HG03460 (cell line): Measurements from ENCODE around the gene MALRD1.
"Not testable (repeated sequence)": the region's sequence is repeated elsewhere in the genome, so short reads cannot be mapped to it uniquely, and the experiment has no call there.

ENCODE experiments used
- ATAC-seq: cut with Tn5 transposase; IDR thresholded peaks from one replicate; pipeline ENCODE4 v1.9.1; 2021; ENCODE audit not compliant: unreplicated experiment

MALRD1 gene

DNA sequence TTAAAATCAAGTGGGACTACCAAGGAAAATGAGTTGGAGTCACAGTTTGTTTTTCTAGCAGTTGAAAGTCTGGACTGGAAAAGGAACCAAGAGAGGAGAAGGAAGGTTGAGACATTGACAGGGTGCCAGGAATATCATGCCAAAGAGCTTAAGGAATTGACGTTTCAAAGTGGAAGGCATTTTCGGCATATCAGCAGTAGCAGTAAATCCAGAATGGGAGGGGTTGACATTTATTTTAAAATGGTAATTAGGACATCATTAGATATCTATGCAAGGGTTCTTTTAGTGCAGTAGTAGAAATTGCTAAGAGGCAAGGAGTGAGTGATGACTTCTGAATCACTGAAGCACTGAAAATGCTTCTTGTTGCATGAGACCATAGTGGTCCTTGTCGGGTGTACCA is 431.8 kb downstream of the MALRD1 start:
- ATAC-seq, result no peak

DNA sequence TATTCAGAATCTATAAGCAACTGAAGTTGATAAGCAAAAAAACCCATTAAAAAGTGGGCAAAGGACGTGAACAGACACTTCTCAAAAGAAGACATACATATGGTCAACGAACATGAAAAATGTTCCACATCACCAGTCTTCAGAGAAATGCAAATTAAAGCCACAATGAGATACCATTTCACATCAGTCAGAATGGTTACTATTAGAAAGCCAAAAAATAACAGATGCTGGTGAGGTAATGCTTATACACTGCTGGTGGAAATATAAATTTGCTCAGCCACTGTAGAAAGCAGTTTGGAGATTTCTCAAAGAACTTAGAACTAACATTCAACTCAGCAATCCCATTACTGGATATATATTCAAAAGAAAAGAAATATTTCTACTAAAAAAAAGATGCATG is 434.8 kb downstream of the MALRD1 start:
- ATAC-seq, result no peak

DNA sequence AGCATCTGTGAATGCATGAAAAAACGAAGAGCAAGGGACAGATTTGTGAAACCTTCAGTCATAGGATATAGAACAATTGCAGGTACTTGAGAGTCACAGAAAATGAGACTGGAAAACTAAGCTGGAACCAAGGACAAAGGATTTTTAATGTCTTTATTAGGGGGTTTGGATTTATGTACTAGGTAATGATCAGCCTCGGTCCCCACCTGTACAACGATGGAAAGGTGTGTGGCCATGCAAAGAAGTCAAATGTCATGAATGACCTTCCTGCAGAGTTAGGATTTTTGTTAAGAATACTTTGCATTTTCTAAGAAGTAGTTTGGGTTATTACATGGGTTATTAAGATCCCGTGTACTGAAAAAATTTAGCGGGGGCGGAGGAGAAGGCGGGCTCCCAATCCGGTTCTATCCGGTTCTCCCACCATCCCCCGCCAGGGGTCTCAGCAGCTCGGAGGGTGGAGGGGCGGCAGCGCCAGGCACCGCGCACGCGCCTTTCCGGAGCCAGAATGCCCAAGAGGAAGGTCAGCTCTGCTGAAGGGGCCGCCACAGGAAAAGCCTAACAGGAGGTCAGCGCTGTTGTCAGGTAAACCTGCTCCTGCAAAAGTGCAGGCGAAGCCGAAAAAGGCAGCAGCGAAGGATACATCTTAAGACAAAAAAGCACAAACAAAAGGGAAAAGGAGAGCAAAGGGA is 440.1 kb downstream of the MALRD1 start:
- no peak for ATAC-seq

DNA sequence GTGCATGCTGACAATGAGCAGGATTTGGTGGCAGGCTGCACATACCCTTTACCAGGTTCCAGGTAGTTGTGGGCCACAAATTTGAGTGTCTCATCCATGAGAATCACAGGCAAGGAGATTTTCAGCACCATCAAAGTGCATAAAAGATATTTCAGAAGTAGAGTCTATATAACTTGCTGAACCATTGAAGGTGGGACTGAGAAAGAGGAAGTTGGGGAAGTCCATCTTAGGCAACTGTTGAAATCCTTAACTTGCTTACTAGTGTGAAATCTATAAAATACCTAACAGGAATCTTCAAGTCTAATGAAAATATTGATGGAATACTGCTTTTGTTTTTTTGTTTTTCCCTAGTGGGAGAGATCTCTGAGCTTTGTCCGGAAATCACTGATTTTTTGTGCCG is 442.6 kb downstream of the MALRD1 start:
- no peak for ATAC-seq

DNA sequence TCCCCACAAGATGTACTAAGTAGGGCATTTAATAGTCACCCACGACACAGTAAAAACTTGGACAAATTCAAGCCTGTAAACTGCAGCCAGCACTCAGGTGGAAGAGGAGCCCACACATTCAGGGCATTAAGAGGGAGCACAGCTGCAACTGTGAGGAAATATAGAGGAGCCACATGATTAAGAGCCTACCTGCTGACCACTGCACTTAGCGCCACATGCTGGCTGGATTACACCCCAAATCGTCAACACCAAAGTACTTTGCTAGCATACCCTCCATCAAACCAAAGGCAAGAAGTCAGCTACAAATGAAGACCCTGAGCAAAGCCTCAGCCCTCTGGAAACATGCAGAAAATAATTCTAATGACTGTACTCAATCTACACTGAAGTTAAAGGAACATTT is 445.3 kb downstream of the MALRD1 start:
- no peak for ATAC-seq

DNA sequence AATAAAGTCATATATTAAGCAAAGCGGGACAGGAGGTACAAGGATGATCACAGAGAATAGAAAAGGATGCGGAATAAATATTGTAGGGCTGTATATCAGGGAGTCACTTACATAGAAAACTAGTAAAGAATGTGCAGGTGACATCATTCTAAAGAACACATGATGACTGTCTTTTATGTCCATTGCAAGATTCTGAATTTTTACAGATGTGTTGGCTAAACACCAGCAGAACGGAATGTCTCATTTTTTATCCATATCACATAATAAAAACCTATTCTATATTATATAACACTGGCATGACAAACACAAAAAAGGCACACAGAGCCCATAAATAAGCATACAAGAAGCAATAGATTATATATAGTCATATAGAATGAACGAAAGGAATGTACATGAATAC is 448.4 kb downstream of the MALRD1 start:
- ATAC-seq, result no peak

DNA sequence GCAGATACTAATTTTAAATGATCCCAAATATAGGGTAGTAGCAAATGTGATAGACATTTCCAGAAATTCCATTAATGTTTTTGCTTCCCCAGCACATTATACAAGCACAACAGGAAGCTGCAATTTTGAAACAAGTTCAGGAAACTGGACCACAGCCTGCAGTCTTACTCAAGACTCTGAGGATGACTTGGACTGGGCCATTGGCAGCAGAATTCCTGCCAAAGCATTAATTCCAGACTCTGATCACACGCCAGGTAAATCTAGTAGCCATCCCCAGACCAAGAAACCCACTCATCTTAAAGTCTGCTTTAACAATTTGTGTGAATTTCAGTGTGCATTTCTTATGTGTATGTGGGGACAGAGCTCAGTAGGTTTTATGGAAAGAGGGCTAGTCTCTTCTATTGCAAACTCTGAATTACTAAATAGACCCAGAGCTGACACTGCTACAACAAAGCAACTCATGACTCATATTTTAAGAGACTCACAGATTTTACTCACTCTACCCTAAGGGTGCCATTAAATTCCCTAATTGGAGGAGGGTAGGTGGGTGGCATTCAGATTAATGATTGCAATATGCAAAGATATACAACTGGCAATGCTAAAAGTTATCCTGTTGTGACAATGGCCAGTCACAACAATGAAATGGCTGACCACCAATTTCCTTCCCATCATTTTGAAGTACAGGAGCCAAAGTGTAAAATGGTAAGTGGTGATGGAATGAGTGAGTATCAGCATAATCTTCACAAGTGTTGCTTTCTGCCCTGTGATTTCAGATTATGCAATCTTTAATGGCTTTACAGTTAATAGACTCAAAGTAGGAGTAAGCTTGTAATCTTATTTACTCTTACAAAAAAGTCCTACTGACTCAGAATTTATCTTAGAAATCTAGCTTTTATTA is 450.0 kb downstream of the MALRD1 start:
- no peak for ATAC-seq

DNA sequence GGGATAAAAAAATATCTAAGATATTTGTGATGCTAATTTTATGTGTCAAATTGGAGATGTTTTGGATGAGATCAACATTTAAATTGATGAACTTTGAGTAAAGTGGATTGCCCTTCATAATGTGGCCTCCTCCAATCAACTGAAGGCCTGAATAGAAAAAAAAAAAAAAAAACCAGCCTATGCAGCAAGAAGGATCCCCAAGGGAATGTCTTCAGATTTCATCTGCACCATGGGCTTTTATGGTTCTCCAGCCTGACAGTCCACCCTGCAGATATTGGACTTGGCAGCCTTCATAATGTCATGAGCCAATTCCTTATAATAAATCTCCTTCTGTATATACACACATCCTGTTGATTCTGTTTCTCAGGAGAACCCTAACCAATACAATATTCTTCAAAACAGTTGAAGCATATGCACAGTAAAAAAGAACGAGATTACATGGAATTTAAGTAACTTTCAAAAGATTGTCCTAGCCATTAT is 450.7 kb downstream of the MALRD1 start:
- ATAC-seq, result no peak

DNA sequence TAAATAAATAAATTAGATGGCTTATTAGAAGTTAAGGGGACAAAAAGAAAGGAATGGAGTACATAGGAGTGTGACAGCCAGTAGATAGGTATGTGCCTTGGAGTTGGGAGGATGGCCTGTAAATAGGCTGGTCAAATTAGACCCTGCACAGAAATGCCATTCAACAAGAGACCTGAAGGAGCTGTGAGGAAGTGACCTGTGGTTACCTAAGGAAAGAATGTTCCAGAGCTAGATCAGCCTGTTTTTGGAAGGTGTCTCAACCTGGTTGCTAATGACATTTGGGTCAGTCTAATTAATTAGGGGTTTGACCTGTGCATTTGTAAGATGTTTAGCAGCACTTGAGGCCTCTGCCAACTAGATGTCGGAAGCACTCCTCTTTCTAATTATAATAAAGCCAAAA is 452.4 kb downstream of the MALRD1 start:
- no peak for ATAC-seq

DNA sequence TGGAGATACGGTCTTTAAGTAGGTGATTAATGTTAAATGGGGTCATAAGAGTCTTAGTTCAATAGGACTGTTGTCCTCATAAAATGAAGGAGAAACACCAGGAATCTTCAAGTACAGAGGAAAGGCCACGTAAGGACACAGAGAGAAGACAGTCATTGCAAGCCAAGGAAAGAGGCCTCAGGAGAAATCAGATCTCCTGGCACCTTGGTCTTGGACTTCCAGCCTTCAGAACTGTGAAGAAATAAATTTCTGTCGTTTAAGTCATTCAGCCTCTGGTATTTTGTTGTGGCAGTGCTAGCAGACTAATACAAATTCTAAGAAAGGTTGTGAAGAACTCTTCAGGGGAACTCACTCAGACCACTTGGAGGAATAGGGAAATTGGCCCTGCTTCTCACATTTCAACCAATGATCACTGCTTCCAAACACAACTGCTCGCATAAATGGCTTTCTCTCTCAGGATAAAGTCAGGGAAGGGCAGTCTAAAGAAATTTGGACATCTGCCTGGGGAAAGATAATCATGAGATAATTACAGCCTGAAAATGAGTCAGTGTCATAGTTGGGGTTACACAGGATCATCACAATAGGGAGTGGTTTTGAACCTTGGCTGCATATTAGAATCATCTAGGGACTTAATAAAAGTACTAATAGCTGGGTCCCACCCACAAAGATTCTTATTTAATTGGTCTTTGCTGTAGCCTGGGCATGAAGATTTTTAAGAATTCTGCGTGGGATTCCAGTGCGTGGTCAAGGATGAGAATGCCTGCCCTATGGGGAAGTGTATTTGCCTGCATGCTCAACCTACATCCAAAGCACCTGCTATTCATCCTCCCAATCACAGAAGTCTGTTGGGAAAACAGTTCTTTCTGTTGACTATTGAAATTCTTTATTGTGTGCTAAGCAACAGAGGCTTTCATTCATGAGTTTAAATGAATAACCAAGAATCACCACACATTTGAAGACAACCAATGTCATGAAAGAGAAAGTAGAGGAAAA is 457.0 kb downstream of the MALRD1 start:
- no peak for ATAC-seq

DNA sequence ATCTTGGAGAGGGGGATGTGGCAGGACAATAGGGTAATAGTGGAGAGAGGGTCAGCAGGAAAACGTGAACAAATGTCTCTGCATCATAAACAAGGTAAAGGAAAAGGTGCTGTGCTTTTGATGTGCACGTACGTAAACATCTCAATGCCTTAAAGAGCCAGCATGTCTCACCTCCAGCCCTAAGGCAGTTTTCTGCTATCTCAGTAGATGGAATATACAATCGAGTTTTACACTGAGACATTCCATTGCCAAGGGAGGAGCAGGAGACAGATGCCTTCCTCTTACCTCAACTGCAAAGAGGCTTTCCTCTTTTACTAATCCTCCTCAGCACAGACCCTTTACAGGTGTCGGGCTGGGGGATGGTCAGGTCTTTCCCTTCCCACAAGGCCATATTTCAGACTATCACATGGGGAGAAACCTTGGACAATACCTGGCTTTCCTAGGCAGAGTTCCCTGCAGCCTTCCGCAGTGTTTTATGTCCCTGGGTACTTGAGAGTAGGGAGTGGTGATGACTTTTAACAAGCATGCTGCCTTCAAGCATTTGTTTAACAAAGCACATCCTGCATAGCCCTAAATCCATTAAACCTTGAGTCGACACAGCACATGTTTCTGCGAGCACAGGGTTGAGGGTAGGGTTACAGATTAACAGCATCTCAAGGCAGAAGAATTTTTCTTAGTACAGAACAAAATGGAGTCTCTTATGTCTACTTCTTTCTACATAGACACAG is 461.6 kb downstream of the MALRD1 start:
- not testable (repeated sequence) for ATAC-seq

DNA sequence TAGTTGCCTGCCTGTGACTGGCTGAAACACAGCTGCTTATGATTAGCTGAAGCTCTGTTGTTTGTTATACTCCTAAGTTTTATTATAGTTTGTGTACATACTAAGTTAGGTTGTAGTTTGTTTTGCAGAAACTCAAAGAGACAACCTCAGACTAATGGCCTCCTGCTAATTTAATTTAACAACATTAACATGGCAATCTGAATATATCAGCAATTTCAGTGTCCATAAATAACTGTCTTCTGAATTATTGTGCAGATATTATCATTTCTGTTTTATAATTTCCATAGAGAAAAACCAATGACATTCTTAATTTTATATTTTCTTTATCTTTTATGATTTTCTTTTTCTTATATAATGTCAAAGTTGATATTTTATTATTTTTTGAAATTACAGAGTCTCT is 469.5 kb downstream of the MALRD1 start:
- no peak for ATAC-seq

DNA sequence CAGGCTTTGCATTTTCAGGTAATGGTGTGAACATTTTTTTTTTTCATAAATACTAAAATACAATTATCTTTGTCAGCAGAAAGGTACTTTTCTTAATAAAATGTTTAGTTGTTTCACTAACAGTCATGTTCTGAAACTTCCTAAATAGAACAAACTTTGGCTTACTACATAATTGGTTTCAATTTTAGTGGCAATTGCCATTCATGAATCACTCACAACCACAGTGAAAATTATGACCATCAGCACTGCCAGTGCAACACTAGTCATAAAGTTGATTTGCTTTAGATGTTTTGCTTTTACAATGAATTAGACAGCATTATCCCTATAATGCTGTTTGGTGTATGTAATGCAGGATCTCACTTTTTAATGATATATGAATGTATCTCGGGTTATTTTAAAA is 470.0 kb downstream of the MALRD1 start:
- ATAC-seq, result no peak

DNA sequence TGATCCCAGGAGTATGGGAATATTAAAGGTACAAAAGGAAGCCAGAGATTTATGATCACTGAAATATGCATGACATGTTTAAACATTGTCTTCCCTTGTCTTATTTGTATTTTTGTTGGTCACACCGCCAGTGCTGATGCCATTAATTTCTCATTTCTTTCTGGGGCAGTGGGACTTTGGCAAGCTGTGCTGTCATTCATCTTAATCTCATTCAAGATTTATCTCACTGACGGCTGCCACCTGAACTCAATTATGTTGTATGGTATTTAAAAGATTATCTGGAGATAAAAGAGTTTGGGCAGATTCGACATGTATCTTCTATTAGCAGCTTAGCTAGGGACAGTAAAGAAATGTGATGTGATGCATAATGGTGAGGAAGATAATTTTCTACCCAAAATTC is 482.7 kb downstream of the MALRD1 start:
- ATAC-seq, result no peak

DNA sequence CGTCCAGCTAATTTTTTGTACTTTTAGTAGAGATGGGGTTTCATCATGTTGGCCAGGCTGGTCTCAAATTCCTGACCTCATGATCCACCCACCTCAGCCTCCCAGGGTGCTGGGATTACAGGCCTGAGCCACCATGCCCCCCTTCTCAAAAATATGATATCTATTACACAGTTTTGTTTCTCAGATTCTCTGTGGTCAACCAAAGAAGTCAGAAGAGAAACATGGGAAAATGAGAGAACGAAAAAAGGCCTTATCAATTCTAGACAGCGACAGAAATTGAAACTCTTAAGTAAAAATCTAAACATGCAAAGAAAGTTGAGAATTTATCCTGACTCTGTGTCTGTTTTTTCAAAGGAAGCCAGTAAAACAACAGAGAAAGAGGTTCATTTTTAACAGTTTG is 483.8 kb downstream of the MALRD1 start:
- no peak for ATAC-seq

DNA sequence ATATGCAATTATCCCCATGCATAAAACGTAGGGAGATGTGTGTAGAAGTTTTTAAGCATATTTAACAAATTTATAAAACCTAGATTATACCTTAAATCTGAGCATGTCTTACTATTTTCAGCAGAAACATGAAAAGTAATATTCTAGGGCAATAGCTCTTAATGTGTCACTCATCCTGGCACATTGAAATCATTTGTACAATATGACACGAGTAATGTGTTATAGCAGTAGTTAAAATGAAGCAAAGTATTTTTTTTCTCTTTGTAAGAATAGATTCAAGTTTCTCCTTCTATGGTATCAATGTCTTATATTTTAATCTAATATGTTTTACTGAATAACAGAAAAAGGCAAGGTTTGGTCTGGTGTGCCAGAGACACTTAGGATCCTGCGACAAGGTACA is 492.7 kb downstream of the MALRD1 start:
- ATAC-seq, result no peak

DNA sequence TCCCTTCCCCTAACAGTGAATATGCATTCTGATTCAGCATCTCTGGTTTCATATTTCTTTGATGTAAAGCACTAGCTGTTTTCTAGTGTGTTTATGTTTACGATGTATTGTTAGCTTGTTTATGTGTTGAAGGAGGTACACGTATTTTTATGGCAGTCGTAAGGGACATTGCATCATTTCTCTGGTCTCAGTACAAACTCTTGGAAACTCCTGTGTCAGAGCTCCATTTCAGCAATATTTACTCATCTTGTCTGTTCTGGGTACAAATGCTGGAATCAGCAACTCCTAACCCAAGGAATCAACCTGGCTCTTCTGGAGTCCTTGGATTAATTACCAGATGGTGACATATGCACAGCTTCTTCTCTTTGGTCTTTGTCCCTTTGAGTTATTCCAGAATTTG is 497.6 kb downstream of the MALRD1 start:
- no peak for ATAC-seq

DNA sequence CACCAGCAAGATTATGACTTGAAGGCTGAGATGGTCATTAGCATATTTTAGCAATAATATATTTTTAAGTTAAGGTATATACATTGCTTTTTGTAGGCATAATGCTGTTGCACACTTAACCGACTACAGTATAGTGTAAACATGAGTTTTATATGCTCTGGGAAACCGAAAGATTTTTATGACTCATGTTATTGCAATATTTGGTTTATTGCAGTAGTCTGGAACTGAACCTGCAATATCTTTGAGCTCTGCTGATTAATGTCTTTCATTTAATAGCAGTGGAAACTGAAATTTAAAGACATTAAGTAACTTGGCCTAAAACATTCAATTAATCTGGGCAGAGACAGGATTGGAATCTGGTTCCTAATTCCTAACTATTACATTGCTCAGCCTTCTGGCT is 500.9 kb downstream of the MALRD1 start:
- ATAC-seq, result no peak

DNA sequence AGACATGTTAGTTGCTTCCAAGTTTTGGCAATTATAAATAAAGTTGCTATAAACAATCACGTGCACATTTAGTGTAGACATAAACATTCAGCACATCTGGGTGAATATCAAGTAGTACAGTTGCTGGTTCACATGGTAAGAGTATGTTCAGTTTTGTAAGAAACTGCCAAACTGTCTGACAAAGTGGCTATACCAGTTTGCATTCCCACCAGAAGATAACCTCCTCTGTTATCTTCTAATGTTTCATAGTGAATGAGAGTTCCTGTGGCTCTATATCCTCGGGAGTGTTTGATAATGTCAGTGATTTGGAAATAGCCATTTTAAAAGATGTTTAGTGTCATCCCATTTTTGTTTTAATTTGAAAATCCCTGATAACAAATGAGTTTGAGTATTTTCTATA is 508.1 kb downstream of the MALRD1 start:
- no peak for ATAC-seq

DNA sequence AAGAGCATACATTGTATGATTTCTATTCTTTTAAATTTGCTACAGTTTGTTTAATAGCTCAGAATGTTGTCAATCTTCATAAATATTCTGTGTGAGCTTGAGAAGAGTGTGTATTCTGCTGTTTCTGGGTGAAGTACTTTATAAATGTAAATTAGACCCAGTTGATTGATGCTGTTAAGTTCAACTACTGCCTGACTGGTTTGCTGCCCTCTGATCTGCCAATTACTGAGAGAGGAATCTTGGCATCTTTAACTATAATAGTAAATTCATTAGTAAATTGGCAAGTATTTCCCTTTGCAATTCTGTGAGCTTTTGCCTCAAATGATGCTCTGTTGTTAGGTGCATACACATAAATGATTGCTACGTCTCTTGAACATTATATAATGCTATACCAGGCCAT is 512.6 kb downstream of the MALRD1 start:
- ATAC-seq, result no peak
